GM19025 (cell line): Measurements from ENCODE around the gene SELENON.

Experiments used
- ATAC-seq: cut with Tn5 transposase; IDR thresholded peaks from one replicate; pipeline ENCODE4 v1.9.1; 2021; ENCODE audit warnings: mild to moderate bottlenecking, low read depth, moderate library complexity; ENCODE audit not compliant: unreplicated experiment

SELENON gene

GRCh38 chr1:25787760-25788166, 12.2 kb upstream of the SELENON start:
- ATAC-seq = no peak

DNA sequence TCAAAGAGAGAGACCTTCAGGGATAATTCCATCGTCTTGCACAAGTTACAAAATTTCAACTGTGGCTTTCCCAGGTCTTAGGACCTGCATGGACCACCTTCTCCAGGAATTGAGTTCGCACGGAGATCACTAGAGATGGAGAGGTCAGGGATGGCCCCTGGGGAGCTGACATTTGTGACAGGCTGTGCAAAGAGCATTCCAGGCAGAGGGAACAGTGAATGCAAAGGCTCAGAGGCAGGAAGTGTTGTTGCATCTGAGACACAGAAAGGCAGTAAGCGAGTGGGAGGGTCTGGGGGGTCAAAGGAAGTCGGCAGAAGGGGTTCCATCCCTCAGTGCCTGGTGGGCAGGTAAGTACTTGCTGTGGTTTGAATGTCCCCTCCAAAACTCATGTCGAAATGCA, 9.5 kb upstream of the SELENON start:
- no peak for ATAC-seq

- ATAC-seq = no peak
Measured at GRCh38 chr1:25792115-25792514, 7.9 kb upstream of the SELENON start.

GRCh38 chr1:25793585-25794170, 6.3 kb upstream of the SELENON start:
- no peak for ATAC-seq

- no peak for ATAC-seq
Measured at GRCh38 chr1:25794325-25794724, 5.7 kb upstream of the SELENON start.

GRCh38 chr1:25795211-25795610, 4.8 kb upstream of the SELENON start:
- ATAC-seq = no peak

GRCh38 chr1:25795946-25796810, 3.8 kb upstream of the SELENON start:
- ATAC-seq = no peak

GRCh38 chr1:25796811-25797458, 3.1 kb upstream of the SELENON start:
- no peak for ATAC-seq

DNA sequence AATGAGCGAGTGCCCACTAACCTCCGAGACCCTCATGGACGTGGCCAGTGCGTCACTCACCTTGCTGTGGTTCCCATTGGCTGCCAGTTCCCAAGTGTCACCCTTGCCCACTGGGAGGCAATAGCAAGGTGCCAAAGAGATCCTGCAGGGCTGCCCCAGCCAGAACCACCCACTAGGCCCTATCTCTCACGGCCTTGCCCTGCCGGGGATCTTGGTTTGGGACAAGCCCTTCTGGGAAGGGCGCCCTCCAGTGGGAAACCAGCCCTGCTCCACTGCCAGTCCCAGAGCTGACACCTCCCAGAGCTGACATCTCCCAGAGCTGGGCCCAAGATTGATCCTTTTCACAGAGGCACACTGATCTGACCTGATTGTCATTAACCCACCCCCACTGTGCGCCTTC, 2.1 kb upstream of the SELENON start:
- ATAC-seq = no peak

- no peak for ATAC-seq
Measured at GRCh38 chr1:25798666-25799351, 1.2 kb upstream of the SELENON start.

GRCh38 chr1:25799352-25799934, 550 bp upstream of the SELENON start:
- ATAC-seq = no peak

DNA sequence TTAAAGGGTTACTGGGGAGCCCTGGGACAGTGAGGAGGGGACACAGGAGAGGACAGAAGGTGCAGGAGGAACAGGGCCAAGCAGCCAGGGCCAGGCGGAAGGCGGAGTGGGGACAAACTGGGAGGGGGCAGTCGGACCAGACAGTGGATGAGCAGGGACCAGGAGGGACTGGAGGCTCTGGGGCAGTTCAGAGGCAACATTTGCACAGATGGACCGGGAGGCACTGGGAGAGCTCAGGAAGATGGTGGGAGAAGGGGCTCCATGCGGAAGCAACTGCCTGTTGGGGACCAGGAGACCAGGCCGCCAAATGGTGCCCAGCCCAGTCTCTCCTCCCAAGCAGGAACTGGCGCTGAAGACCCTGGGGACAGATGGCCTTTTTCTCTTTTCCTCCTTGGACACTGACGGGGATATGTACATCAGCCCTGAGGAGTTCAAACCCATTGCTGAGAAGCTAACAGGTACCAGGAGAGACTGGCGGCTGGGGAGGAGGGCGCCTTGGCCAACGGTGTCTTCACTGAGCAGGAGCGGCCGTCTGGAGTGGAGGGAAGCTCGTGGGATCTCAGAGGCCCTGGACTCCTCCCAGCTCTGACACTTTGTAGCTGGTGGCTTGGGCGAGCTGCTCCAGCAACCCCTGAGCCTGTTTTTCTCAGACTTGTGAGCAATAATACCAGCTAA, 847 bp downstream of the SELENON start:
- no peak for ATAC-seq

DNA sequence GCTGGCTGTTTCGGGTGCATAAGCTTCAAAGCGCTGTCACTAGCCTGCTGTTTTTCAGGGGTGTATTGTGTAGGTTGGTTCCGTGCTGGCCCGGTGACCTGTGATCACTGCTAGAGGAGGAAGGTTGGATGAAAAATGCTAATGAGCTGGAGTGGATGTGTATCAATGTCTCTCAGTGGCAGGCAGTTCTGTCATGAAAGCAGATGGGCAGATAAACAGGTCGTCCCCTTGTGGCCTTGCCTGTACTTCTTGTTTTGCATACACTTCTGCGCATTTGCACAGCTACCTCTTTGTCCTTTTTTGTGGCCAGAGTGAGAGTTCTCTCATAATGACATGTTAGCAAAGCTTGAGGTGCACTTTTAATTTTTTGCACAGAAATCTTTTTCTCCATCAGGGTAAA, 2.9 kb downstream of the SELENON start:
- no peak for ATAC-seq

GRCh38 chr1:25803368-25803767, 3.4 kb downstream of the SELENON start:
- no peak for ATAC-seq

DNA sequence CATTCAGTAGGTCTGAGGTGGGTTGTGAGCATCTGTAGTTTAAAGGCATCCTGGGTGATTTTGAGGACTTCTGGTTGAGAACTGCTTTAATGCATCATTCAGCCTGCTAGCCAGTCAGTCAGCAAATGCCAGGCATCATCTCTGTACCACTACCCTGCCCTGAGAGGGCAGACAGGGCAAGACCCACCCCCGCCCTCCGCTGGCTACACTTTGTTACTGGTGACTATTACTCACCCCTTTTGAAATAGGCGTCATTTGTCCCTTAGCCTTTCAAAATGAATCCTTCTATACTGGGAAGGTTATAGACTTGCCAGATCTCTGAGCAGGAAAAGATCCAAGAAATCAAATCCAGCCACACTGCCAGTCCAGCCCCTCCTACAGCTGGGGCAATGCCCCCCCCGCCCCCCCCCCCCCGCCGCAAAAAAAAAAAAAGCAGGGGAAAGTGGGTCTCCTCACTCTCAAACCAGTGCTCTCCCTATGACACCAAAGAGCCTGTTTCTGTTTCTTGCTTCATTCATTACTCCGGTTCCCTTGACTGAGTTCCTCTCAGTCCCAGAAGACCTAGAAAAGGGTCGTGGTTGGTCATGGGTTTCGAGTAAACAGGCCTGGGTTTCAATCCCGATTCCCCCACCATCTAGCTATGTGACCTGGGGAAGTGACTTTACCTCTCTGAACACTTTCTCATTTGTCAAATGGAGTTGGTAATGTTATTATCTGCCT, 4.4 kb downstream of the SELENON start:
- no peak for ATAC-seq

- ATAC-seq = no peak
Measured at GRCh38 chr1:25804964-25805862, 5.2 kb downstream of the SELENON start.

- ATAC-seq = no peak
Measured at GRCh38 chr1:25805863-25806225, 5.9 kb downstream of the SELENON start.

DNA sequence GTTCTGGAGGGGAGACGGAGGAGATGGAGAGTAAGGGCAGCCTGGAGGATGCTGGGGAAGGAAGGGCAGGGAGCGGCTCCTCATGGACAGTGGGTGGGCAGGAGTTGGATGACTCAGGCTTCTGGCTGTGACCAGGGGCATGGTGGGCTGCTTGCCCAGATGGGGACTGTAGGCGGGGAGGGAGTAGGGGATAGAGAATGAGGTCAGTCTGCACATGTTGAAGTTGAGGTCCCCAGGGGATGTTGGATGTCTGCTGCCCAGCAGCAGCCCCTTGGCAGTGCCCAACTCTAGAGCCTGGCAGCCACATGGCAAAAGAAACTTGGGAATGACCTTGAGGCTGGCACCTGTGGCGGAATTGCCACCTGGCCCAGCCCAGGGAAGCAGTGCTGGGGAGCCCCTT, 6.4 kb downstream of the SELENON start:
- no peak for ATAC-seq
